ENCODE measurements around the gene KCNA10.

Gene KCNA10

DNA sequence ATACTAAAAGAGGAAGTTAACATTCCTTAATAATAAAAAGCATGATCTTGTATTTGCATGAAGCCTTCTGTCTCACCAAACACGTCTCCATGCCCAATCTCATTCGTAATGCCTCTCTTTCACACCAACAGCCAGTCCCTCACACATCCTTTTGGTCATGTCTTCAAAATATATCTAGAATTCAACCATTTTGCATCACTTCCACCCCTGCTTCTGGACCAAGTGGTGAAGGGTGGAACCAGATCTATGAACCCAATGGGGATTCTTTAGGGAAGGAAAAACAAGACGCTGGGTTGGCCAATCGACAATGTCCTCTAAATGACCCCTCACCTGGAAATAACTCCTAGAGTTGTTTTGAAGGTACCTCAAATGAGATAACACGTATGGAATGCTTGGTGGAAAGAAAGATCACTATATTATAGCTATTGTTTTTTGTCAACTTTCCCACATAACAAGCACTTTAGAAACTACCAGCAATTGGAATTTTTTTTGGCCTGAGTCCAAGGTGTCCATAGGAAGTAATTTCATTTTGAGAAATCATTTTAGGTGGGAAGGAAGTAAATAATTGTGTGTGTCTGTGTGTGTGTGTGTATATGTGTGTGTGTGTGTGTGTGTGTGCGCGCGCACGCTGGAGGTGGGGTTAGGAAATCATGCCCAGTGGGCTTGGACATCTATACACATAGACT is at the start of gene KCNA10:
Gene KCNA10 (minus strand): TSS at position 51 of the 686 bp plus-strand sequence. CDS start 388 bp downstream, outside the sequence.
- WGBS (ENCODE audit: insufficient coverage, insufficient read length), result no CpG with 5 or more reads among the region's 9 CpGs

DNA sequence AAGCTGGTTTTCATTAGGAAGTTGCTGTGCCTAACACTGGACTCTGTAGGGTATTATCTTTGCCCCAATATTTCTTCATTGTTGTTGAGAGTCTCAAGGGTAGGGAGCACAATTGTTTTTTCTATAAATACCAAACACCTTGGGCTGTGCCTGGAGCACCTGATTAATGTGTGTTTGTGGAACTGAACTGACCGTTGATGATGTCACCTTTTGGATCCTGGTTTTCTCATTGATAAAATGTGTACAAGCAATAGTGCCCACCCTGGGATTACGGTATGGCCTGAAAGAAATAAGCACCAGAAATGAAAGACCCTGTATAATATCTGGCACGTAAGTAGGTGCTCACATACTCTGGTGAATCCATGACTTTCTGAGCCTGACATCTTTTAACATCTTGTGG is 47.9 kb upstream of the KCNA10 start:
- WGBS (ENCODE audit: insufficient coverage, insufficient read length), result no CpG with 5 or more reads among the region's 3 CpGs
- no peak overlapping the region for H3K4me3 ChIP-seq (ENCODE audit: low read length)
- H3K36me3 ChIP-seq (ENCODE audit: control insufficient read depth, insufficient read depth, low read length), result no peaks in the 10 kb centered on the region
- H3K4me1 ChIP-seq (ENCODE audit: control insufficient read depth, insufficient read depth, low read length), result no peaks in the 10 kb centered on the region; the same call in 1 of the 2 replicates
- H3K27me3 ChIP-seq (ENCODE audit: control insufficient read depth, insufficient read depth, low read length), result no peaks in the 10 kb centered on the region; the same call in 1 of the 2 replicates
- DNase-seq (ENCODE audit: low read depth, low spot score), result no peak
- H3K9me3 ChIP-seq (ENCODE audit: control insufficient read depth, insufficient read depth, low read length), result no peaks in the 10 kb centered on the region
- no peak overlapping the region for H3K27ac ChIP-seq (ENCODE audit: low read length)

More for the DNA sequence above, at the start of gene KCNA10:
- H3K9me3 ChIP-seq (ENCODE audit: control insufficient read depth, insufficient read depth, low read length), result no peaks in the 10 kb centered on the region
- H3K27me3 ChIP-seq (ENCODE audit: control insufficient read depth, insufficient read depth, low read length), result no peaks in the 10 kb centered on the region
- no peaks in the 10 kb centered on the region for H3K36me3 ChIP-seq (ENCODE audit: control insufficient read depth, insufficient read depth, low read length)
- no peak within 1 kb of the TSS for H3K4me3 ChIP-seq (ENCODE audit: low read length)
- no peak within 1 kb of the TSS for H3K27ac ChIP-seq (ENCODE audit: low read length)
- DNase-seq (ENCODE audit: low read depth, low spot score), result no peak
- peaks cover 5% of the 10 kb centered on the region for H3K4me1 ChIP-seq (ENCODE audit: control insufficient read depth, insufficient read depth, low read length)

DNA sequence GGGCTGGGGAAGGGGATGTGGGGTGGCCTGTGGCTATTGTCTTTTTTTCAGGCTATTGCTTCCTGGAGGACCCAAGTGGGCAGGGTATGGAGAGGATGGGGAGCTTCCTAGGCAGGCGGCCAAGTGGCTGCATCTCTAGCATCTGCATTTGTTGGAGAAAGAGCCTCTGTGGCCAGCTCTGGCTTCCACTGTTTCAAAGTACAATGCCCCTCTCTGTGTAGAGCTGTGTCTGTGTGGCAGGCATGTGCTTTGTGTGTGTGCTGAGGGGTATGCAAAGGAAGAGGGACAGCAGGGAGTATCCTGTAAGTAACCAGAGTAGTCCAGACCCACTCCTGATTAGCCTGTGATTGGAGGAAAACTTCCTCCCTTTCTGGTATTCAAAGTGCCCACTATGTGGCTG is 46.6 kb upstream of the KCNA10 start:
- no peak for DNase-seq (ENCODE audit: low read depth, low spot score)
- Histone ChIP-seq H3K4me3 (ENCODE audit: low read length) (no peak overlapping the region), H3K27ac (ENCODE audit: low read length) (no peak overlapping the region), H3K4me1 (ENCODE audit: control insufficient read depth, insufficient read depth, low read length) (no peaks in the 10 kb centered on the region; the same call in 1 of the 2 replicates), H3K36me3 (ENCODE audit: control insufficient read depth, insufficient read depth, low read length) (no peaks in the 10 kb centered on the region), H3K27me3 (ENCODE audit: control insufficient read depth, insufficient read depth, low read length) (no peaks in the 10 kb centered on the region), H3K9me3 (ENCODE audit: control insufficient read depth, insufficient read depth, low read length) (no peaks in the 10 kb centered on the region)
- no CpG with 5 or more reads among the region's 1 CpG for WGBS (ENCODE audit: insufficient coverage, insufficient read length)

DNA sequence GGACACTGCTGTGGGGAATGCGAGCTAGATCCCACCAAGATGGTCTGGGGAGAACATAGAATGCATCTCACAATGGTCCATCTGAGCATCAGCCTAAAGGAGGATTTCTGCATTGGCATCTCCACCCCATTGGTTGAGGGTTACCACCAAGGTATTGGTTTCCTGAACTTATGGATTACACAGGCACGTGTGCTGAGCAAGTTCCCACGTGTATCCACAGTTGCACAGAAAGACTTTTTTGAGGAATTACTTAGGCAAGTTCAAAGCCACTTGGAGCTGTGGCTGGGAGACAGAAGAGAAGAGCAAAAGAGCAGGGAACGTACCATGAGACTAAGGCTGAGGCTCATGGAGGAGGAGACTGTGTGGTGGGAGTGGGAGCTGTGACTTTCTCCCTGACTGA is 44.1 kb upstream of the KCNA10 start:
- Histone ChIP-seq H3K4me3 (ENCODE audit: low read length) (no peak overlapping the region), H3K4me1 (ENCODE audit: control insufficient read depth, insufficient read depth, low read length) (no peaks in the 10 kb centered on the region), H3K36me3 (ENCODE audit: control insufficient read depth, insufficient read depth, low read length) (no peaks in the 10 kb centered on the region), H3K9me3 (ENCODE audit: control insufficient read depth, insufficient read depth, low read length) (no peaks in the 10 kb centered on the region), H3K27ac (ENCODE audit: low read length) (no peak overlapping the region), H3K27me3 (ENCODE audit: control insufficient read depth, insufficient read depth, low read length) (no peaks in the 10 kb centered on the region)
- no CpG with 5 or more reads among the region's 4 CpGs for WGBS (ENCODE audit: insufficient coverage, insufficient read length)
- DNase-seq (ENCODE audit: low read depth, low spot score), result no peak

DNA sequence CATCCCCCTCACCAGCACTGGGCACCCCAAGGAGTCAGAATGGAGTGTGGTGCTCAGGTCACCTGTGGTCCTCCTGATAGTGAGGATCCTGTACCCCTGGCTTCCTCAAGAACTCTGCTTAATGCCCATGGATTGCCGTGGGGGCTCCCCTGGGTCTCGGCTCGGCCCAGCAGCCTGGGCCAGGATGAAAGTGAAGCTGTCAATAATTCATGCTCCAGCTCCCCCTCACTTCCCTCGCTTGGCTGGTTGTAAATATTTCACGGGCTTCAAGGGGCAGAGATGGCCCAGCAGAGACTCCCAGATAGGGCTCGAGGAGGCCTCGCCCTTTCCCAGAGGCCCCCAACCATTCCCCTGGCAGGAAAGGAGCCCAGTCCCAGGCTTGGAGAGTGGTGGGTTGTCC is 42.6 kb upstream of the KCNA10 start:
- Histone ChIP-seq H3K4me3 (ENCODE audit: low read length) (no peak overlapping the region), H3K4me1 (ENCODE audit: control insufficient read depth, insufficient read depth, low read length) (no peaks in the 10 kb centered on the region), H3K27ac (ENCODE audit: low read length) (no peak overlapping the region), H3K36me3 (ENCODE audit: control insufficient read depth, insufficient read depth, low read length) (no peaks in the 10 kb centered on the region), H3K27me3 (ENCODE audit: control insufficient read depth, insufficient read depth, low read length) (no peaks in the 10 kb centered on the region; the same call in 1 of the 2 replicates), H3K9me3 (ENCODE audit: control insufficient read depth, insufficient read depth, low read length) (no peaks in the 10 kb centered on the region)
- WGBS (ENCODE audit: insufficient coverage, insufficient read length), result no CpG with 5 or more reads among the region's 7 CpGs
- DNase-seq (ENCODE audit: low read depth, low spot score), result no peak

DNA sequence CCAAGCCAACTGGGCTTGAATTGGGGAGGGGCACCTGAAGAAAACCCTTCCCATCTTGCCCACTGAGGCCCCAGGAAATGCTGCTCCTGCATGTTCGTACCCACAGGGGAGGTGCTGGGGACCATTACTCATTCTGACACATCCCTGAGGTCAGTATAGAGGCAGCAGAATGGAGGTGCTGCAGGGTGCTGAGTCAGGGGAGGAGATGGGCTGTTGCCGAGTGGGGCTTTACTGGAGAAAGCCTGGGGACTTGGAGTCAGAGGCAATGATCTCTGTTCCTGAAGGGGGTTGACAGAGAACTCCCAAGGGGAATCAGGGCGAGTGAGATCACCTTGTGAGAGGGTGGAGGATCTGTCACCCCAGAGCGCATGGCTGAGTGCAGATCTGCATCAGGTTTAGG is 40.2 kb upstream of the KCNA10 start:
- Histone ChIP-seq H3K27me3 (ENCODE audit: control insufficient read depth, insufficient read depth, low read length) (peaks cover 13% of the 10 kb centered on the region; the same call in 1 of the 2 replicates), H3K4me3 (ENCODE audit: low read length) (no peak overlapping the region), H3K4me1 (ENCODE audit: control insufficient read depth, insufficient read depth, low read length) (peaks cover 1% of the 10 kb centered on the region; the same call in 1 of the 2 replicates), H3K9me3 (ENCODE audit: control insufficient read depth, insufficient read depth, low read length) (no peaks in the 10 kb centered on the region), H3K36me3 (ENCODE audit: control insufficient read depth, insufficient read depth, low read length) (no peaks in the 10 kb centered on the region), H3K27ac (ENCODE audit: low read length) (no peak overlapping the region)
- WGBS (ENCODE audit: insufficient coverage, insufficient read length), result no CpG with 5 or more reads among the region's 4 CpGs
- no peak for DNase-seq (ENCODE audit: low read depth, low spot score)

DNA sequence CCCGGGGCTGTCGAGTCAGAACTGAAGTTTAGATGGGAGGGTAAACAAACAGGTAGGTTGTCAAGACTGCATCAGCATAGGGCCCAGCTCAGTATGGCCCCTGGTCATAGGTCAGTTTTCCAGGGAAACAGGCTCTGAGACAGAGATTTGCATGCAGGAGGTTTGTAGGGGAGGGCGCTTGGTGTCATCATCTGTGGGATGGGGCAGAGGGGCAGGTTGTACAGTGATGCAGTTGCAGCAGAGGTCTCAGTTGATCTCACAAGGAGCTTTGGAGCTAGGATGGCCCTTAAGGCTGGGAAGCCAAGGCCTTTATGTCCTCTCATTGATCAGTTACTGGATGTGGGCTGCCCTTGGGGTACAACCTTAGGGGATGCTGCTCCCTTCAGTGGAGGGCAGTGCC is 38.5 kb upstream of the KCNA10 start:
- H3K9me3 ChIP-seq (ENCODE audit: control insufficient read depth, insufficient read depth, low read length), result no peaks in the 10 kb centered on the region
- H3K36me3 ChIP-seq (ENCODE audit: control insufficient read depth, insufficient read depth, low read length), result no peaks in the 10 kb centered on the region
- no peak overlapping the region for H3K27ac ChIP-seq (ENCODE audit: low read length)
- peaks cover 13% of the 10 kb centered on the region; the same call in 1 of the 2 replicates for H3K27me3 ChIP-seq (ENCODE audit: control insufficient read depth, insufficient read depth, low read length)
- no CpG with 5 or more reads among the region's 3 CpGs for WGBS (ENCODE audit: insufficient coverage, insufficient read length)
- peaks cover 1% of the 10 kb centered on the region; the same call in 1 of the 2 replicates for H3K4me1 ChIP-seq (ENCODE audit: control insufficient read depth, insufficient read depth, low read length)
- DNase-seq (ENCODE audit: low read depth, low spot score), result no peak
- no peak overlapping the region for H3K4me3 ChIP-seq (ENCODE audit: low read length)

DNA sequence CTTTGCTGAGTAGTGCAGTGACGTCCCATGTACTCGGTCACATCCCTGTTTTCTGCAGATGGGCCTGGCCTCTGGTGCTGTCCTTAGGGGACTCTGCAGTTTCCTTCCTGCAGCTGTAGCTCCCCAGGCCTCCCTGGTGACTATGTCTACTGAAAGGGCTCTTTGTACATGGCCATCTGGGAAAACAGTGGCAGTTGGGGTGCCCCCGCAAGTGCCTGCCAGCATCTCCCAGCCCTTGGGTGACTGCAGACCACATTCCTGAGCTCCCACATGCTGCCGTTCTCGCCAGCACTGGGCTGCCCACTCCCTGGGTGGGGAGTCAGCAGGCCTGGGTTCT is 37.5 kb upstream of the KCNA10 start:
- peaks cover 1% of the 10 kb centered on the region; the same call in 1 of the 2 replicates for H3K4me1 ChIP-seq (ENCODE audit: control insufficient read depth, insufficient read depth, low read length)
- WGBS (ENCODE audit: insufficient coverage, insufficient read length), result no CpG with 5 or more reads among the region's 5 CpGs
- H3K36me3 ChIP-seq (ENCODE audit: control insufficient read depth, insufficient read depth, low read length), result no peaks in the 10 kb centered on the region
- H3K9me3 ChIP-seq (ENCODE audit: control insufficient read depth, insufficient read depth, low read length), result no peaks in the 10 kb centered on the region
- peaks cover 13% of the 10 kb centered on the region; the same call in 1 of the 2 replicates for H3K27me3 ChIP-seq (ENCODE audit: control insufficient read depth, insufficient read depth, low read length)
- DNase-seq (ENCODE audit: low read depth, low spot score), result no peak
- no peak overlapping the region for H3K4me3 ChIP-seq (ENCODE audit: low read length)
- no peak overlapping the region for H3K27ac ChIP-seq (ENCODE audit: low read length)

DNA sequence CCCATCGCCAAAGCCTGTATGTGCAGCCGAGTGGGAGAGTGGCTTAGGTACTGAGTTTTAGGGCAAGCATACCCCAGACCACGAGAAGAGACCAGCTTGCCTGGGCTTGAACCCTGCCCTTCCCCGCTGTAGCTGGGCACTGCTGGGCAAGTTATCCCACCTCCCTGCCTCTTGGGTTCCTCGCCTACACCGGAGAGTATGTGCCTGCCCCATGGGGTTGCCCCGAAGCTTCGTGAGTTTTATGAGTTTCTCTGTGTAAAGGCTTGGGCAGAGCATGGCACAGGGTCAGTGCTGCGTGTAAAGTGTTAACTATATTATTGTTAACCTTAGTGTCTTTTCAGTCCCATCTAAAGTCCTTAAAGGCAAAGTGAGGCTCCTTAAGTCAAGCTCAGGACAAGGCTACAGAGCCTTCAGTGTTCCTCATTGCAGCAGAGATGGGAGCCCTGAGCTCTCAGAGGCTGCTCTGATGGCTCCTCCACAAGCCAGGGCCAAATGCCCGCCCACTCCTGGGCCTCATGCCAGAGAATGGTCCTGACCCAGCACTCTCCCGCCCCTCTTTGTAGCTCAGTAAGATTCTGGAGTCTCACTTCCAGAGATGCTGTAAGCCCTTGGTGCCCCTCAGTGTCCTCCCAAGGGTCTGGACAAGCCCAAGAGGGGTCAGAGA is 37.0 kb upstream of the KCNA10 start:
- H3K4me1 ChIP-seq (ENCODE audit: control insufficient read depth, insufficient read depth, low read length), result peaks cover 1% of the 10 kb centered on the region; the same call in 1 of the 2 replicates
- no peaks in the 10 kb centered on the region for H3K36me3 ChIP-seq (ENCODE audit: control insufficient read depth, insufficient read depth, low read length)
- peak overlapping the region; percentile 44; the same call in 1 of the 2 replicates for H3K4me3 ChIP-seq (ENCODE audit: low read length)
- H3K9me3 ChIP-seq (ENCODE audit: control insufficient read depth, insufficient read depth, low read length), result no peaks in the 10 kb centered on the region
- no CpG with 5 or more reads among the region's 11 CpGs for WGBS (ENCODE audit: insufficient coverage, insufficient read length)
- H3K27ac ChIP-seq (ENCODE audit: low read length), result no peak overlapping the region
- peaks cover 13% of the 10 kb centered on the region; the same call in 1 of the 2 replicates for H3K27me3 ChIP-seq (ENCODE audit: control insufficient read depth, insufficient read depth, low read length)
- DNase-seq (ENCODE audit: low read depth, low spot score), result no peak

DNA sequence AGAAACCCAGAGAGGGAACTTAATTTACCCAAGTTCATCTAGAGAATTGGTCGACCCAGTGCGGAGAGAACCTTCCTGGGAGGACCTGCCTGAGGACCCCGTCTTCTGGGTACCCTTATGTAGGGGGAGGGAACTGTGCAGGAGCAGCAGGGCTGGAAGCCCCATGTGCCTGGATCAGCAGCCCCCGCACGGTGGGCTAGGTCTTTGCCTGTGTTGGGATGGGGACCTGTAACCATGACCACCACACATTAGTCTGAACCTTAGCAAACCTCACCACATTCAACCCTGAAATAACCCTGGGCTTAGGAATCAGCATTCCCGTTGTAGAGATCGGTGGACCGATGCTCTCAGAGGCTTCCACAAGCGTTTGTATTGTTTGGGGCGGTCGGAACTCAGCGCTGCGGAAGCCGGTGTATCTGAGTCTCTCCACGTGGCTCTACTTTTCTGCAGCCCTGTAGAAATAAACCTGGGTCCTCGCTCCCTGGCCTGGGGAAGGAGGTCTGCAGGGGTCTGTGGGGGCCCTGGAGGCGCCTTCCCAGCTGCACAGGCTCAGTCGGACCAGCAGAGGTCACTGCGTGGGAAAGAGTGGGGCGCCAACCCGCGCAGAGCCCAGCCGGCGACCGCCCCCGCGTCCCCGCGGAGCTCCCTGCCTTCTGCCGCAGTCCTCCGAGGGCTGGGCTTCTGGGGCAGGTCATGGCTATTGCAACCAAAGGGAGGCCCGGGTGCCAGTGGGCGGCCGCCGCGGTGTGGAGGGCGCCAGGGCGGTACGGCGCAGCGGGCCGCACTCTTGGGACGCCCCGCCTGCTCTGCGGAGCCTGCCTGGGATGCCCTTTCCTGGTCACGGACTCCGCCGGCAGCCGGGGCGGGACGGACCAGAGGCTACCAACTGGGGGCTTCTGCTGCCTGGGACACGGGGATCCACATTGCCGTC is 36.2 kb upstream of the KCNA10 start:
- WGBS (ENCODE audit: insufficient coverage, insufficient read length), result no CpG with 5 or more reads among the region's 53 CpGs
- Histone ChIP-seq H3K27me3 (ENCODE audit: control insufficient read depth, insufficient read depth, low read length) (peaks cover 13% of the 10 kb centered on the region; the same call in 1 of the 2 replicates), H3K9me3 (ENCODE audit: control insufficient read depth, insufficient read depth, low read length) (no peaks in the 10 kb centered on the region), H3K36me3 (ENCODE audit: control insufficient read depth, insufficient read depth, low read length) (no peaks in the 10 kb centered on the region), H3K4me3 (ENCODE audit: low read length) (peak overlapping the region; percentile 44; the same call in 1 of the 2 replicates), H3K27ac (ENCODE audit: low read length) (no peak overlapping the region), H3K4me1 (ENCODE audit: control insufficient read depth, insufficient read depth, low read length) (peaks cover 1% of the 10 kb centered on the region; the same call in 1 of the 2 replicates)
- DNase-seq (ENCODE audit: low read depth, low spot score), result peak; percentile 25

All from iPS DF 6.9 (cell line).